Activated CD4-positive, alpha-beta T cell treated with anti-CD3 and anti-CD28 coated beads, Interleukin-2, amount 10 ng/mL, durations not matched to agents 24 days and 14 days (primary cell): Measurements from ENCODE around the gene RABGGTA. TPM values are rescaled to one million over a fixed set of nuclear protein-coding genes. Genes with fewer than 3 reads are reported as not detected.
"Not testable (repeated sequence)": the region's sequence is repeated elsewhere in the genome, so short reads cannot be mapped to it uniquely, and the experiment has no call there.

Source experiments
- DNase-seq: peaks from one replicate; pipeline ENCODE4 v3.0.0; 2022
- H3K27ac Mint-ChIP-seq: one replicate; pipeline ENCODE4 v1.8.0; 2022; ENCODE audit warnings: mild to moderate bottlenecking, mixed read lengths
- H3K27me3 Mint-ChIP-seq: one replicate; pipeline ENCODE4 v1.8.0; 2022; ENCODE audit warnings: mixed read lengths
- H3K36me3 Mint-ChIP-seq: one replicate; pipeline ENCODE4 v1.8.0; 2022; ENCODE audit warnings: low read depth, mild to moderate bottlenecking, mixed read lengths
- H3K4me1 Mint-ChIP-seq: one replicate; pipeline ENCODE4 v1.8.0; 2021; ENCODE audit warnings: mixed read lengths
- H3K4me3 Mint-ChIP-seq: one replicate; pipeline ENCODE4 v1.8.0; 2022; ENCODE audit warnings: mild to moderate bottlenecking, moderate library complexity, mixed read lengths
- H3K9me3 Mint-ChIP-seq: one replicate; pipeline ENCODE4 v1.8.0; 2021; ENCODE audit warnings: mixed read lengths
- intact Hi-C: fragments of 100-400 bp; cut with micrococcal nuclease; formaldehyde crosslinking; loops from one replicate; pipeline ENCODE4 v1.15.1; 2023
- total RNA-seq: library from RNA; stranded (reverse); gene quantifications from 2 replicates; pipeline ENCODE4 v1.2.3, GENCODE V29; 2022

RABGGTA gene
- total RNA-seq, 1 donor from 2014 or later = 49.6 TPM

- H3K27me3 Mint-ChIP-seq = no peaks in the 10 kb centered on the region
- H3K36me3 Mint-ChIP-seq = peaks cover 11% of the 10 kb centered on the region
- H3K4me1 Mint-ChIP-seq = peaks cover 7% of the 10 kb centered on the region
- H3K4me3 Mint-ChIP-seq = no peak overlapping the region
- DNase-seq = no peak
- intact Hi-C loops = no loop called here
- no peaks in the 10 kb centered on the region for H3K9me3 Mint-ChIP-seq
- H3K27ac Mint-ChIP-seq = no peak overlapping the region
These were observed 15.3 kb downstream of the RABGGTA start for GRCh38 chr14:24255931-24256711.

DNA sequence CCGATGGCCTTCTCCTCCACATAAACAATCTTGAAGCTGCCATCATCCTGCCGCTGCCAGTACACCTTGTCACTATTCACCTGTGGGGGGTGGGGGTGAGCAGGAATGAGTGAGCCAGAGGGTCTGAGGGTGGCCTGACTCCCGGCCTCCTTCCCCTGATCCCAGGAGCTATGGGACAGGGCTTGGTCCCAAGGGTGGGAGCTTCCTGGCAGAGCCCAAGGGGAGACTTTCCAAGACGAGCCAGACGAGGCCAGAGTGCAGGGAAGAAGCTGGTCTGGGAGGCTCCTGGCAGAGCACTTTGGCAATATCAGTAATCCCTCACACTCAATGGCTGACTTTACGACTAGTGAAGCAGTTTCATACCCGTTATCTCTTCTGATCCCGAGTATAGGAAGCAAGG lies 16.0 kb downstream of the RABGGTA start:
- no peaks in the 10 kb centered on the region for H3K27me3 Mint-ChIP-seq
- DNase-seq = no peak
- no peak overlapping the region for H3K4me3 Mint-ChIP-seq
- peaks cover 14% of the 10 kb centered on the region for H3K4me1 Mint-ChIP-seq
- no peak overlapping the region for H3K27ac Mint-ChIP-seq
- intact Hi-C loops = no loop called here
- peaks cover 12% of the 10 kb centered on the region for H3K36me3 Mint-ChIP-seq
- no peaks in the 10 kb centered on the region for H3K9me3 Mint-ChIP-seq

DNA sequence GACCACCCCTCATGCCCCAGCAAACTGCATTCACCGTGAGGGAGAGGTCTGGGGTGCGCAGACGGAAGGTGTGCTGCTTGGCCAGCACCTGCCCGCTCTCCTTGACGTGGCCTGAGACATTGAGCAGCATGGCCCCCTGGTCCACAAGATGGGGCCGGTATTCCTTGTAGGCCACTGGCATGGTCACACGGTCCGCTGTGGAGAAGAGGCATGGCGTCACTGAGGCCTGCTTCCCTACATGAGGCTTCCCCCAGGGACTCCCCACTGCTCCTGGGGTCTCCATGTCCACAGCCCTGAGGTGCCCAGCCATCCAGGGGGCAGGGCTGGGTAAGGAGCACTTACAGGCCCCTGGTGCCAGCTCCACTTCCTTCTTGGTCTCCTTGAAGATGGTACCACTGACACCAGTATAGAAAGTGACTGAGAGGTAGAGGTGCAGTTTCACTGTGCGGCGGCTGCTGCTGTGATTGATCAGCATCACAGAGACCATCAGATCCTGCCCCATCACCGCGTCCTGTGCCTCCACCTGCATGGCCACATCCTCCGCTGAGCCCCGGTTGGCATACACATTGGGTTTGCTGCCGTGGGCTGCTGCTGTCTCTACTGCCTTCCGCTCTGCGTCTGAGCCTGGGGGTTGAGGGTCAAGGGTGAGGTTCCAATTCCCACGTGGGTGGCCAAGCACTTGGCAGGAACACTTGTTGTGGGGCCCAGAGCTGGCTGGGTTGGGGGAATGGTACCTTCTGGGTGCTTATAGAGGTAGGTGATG lies 16.6 kb downstream of the RABGGTA start:
- no peaks in the 10 kb centered on the region for H3K9me3 Mint-ChIP-seq
- no peaks in the 10 kb centered on the region for H3K27me3 Mint-ChIP-seq
- no peak overlapping the region for H3K4me3 Mint-ChIP-seq
- H3K27ac Mint-ChIP-seq = no peak overlapping the region
- intact Hi-C loops = no loop called here
- peaks cover 20% of the 10 kb centered on the region for H3K4me1 Mint-ChIP-seq
- DNase-seq = no peak
- peaks cover 13% of the 10 kb centered on the region for H3K36me3 Mint-ChIP-seq

- Mint-ChIP-seq H3K36me3 (peaks cover 15% of the 10 kb centered on the region), H3K27ac (no peak overlapping the region), H3K27me3 (no peaks in the 10 kb centered on the region), H3K4me1 (peaks cover 26% of the 10 kb centered on the region), H3K9me3 (no peaks in the 10 kb centered on the region), H3K4me3 (no peak overlapping the region)
- no peak for DNase-seq
- intact Hi-C loops = no loop called here
These were observed 17.5 kb downstream of the RABGGTA start for GRCh38 chr14:24253936-24254335.

DNA sequence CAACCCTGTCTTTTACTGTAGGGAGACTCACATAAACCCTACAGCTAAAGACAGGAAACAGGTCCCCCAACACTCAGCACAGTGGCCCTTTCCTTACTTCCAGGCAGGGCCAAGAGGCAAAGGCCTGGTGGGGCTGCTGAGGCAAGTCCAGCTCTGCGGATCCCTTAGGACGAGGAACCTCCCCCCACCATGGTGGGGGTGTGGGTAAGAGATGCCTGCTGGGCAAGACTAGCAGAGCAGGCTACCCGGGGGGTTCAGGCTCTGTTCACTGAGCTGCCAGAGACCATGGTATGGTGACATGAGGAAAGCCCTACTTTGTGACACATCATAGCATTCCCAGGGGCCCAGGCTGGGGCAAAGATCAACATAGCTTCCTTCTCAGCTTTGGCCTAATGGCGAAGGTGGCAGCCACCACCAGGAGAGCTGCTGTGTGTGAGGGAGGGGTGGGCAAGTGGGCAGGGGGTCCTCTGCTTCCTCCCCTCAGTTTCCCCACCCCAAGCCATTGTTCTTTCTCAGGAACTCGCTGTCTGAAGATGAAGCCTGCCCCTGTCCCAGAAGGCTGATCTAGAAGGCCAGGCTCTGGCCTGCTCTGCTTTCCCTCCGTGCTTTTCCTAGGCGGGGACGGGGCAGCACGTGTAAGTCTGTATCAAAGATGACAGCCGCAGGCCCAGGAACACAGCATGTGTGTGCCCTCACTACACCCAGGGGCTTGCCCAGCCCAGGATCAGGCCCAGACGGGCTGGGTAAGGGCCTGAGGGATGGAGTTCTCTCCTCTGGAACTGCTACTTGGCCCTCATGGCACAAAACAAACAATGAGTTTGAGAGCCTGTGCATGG lies 18.9 kb downstream of the RABGGTA start:
- Mint-ChIP-seq H3K4me3 (no peak overlapping the region), H3K27me3 (no peaks in the 10 kb centered on the region), H3K4me1 (peaks cover 36% of the 10 kb centered on the region), H3K36me3 (peaks cover 15% of the 10 kb centered on the region), H3K27ac (no peak overlapping the region), H3K9me3 (no peaks in the 10 kb centered on the region)
- no peak for DNase-seq
- intact Hi-C loops = no loop called here

- no peaks in the 10 kb centered on the region for H3K9me3 Mint-ChIP-seq
- intact Hi-C loops = no loop called here
- H3K4me1 Mint-ChIP-seq = peaks cover 40% of the 10 kb centered on the region
These were observed 19.5 kb downstream of the RABGGTA start for GRCh38 chr14:24251880-24252288.

DNA sequence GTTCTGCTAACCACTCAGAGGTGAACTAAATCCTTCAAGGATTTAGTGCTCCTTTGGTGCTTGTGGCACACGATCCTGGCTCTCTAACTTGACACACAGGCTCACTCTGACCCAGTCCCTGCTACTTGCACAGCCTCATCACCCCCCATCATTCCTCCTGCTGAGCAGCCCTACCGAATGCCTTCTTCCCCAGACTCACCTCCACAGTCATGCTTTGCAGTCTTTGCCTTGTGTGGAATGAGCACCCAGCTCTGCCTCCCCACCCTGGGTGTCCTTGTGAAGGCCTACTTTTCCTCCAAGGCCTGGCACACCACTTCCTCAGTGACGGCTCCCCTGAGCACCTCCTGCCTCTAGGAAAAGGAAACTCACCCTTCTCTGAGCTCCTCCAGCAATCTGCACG lies 21.0 kb downstream of the RABGGTA start:
- no peak for DNase-seq
- peaks cover 42% of the 10 kb centered on the region for H3K4me1 Mint-ChIP-seq
- H3K4me3 Mint-ChIP-seq = peak overlapping the region; percentile 65
- peak overlapping the region; percentile 85 for H3K27ac Mint-ChIP-seq
- intact Hi-C loops = no loop called here
- peaks cover 14% of the 10 kb centered on the region for H3K36me3 Mint-ChIP-seq
- H3K9me3 Mint-ChIP-seq = no peaks in the 10 kb centered on the region
- no peaks in the 10 kb centered on the region for H3K27me3 Mint-ChIP-seq

More at GRCh38 chr14:24251880-24252288, 19.5 kb downstream of the RABGGTA start:
- no peak for DNase-seq
- Mint-ChIP-seq H3K27me3 (no peaks in the 10 kb centered on the region), H3K36me3 (peaks cover 14% of the 10 kb centered on the region), H3K4me3 (no peak overlapping the region), H3K27ac (no peak overlapping the region)

- H3K27ac Mint-ChIP-seq = peak overlapping the region; percentile 85
- DNase-seq = no peak
- no peaks in the 10 kb centered on the region for H3K9me3 Mint-ChIP-seq
- peaks cover 13% of the 10 kb centered on the region for H3K36me3 Mint-ChIP-seq
- peaks cover 46% of the 10 kb centered on the region for H3K4me1 Mint-ChIP-seq
- intact Hi-C loops = no loop called here
- no peaks in the 10 kb centered on the region for H3K27me3 Mint-ChIP-seq
- H3K4me3 Mint-ChIP-seq = peak overlapping the region; percentile 58
These were observed 22.0 kb downstream of the RABGGTA start for GRCh38 chr14:24249230-24250021.

DNA sequence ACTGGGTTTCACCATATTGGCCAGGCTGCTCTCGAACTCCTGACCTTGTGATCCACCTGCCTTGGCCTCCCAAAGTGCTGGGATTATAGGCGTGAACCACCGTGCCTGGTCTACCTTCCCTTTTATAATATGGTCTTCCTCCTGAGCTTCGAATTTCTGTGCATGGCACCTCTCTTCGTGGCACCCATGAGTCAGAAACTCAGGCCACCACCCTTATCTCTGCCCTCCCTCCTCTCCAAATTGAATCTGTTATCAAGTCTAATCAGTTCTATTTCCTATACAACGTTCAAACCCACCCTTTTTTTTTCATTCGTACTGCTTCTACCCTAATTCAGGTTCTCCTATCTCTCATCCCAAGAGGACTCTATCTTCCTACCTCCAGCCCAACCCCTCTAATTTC lies 24.0 kb downstream of the RABGGTA start:
- H3K27ac Mint-ChIP-seq = peak overlapping the region; percentile 83
- no peak for DNase-seq
- H3K4me1 Mint-ChIP-seq = peaks cover 60% of the 10 kb centered on the region
- intact Hi-C loops = loop anchor here (1.0 to 2.0 kb wide), 2 partner anchors 27 to 41 kb away; no protein-coding TSS in a partner anchor
- H3K27me3 Mint-ChIP-seq = no peaks in the 10 kb centered on the region
- H3K9me3 Mint-ChIP-seq = no peaks in the 10 kb centered on the region
- peaks cover 8% of the 10 kb centered on the region for H3K36me3 Mint-ChIP-seq
- peak overlapping the region; percentile 59 for H3K4me3 Mint-ChIP-seq

DNA sequence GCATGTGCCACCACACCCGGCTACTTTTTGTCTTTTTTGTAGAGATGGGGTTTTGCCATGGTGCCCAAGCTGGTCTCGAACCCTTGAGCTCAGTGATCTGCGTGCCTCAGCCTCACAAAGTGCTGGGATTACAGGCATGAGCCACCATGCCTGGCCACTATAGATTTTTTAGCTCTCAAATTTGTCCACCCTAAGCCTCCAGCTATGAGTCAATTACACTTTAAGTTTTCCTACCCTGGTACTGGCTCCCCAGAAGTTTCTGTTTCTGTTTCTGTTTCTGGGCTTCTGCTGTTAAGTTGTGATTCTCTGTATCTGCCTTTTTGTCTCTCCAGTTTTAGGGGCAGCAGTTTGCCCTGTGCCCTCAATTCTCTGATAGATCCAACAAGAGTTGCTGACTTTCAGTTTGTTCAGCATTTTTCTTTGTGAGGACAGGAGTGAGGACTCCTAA lies 24.6 kb downstream of the RABGGTA start:
- peaks cover 10% of the 10 kb centered on the region for H3K36me3 Mint-ChIP-seq
- peak overlapping the region; percentile 70 for H3K4me3 Mint-ChIP-seq
- H3K27me3 Mint-ChIP-seq = no peaks in the 10 kb centered on the region
- H3K27ac Mint-ChIP-seq = peak overlapping the region; percentile 94
- H3K9me3 Mint-ChIP-seq = no peaks in the 10 kb centered on the region
- peak; percentile 85 for DNase-seq
- intact Hi-C loops = loop anchor here (1.0 to 2.0 kb wide), 2 partner anchors 28 to 42 kb away; no protein-coding TSS in a partner anchor
- peaks cover 62% of the 10 kb centered on the region for H3K4me1 Mint-ChIP-seq

GRCh38 chr14:24245350-24245749 lies 26.0 kb downstream of the RABGGTA start:
- DNase-seq, H3K27me3 Mint-ChIP-seq, H3K9me3 Mint-ChIP-seq, intact Hi-C loops, H3K4me3 Mint-ChIP-seq, H3K27ac Mint-ChIP-seq: not testable (repeated sequence)
- peaks cover 16% of the 10 kb centered on the region for H3K36me3 Mint-ChIP-seq
- peaks cover 56% of the 10 kb centered on the region for H3K4me1 Mint-ChIP-seq

DNA sequence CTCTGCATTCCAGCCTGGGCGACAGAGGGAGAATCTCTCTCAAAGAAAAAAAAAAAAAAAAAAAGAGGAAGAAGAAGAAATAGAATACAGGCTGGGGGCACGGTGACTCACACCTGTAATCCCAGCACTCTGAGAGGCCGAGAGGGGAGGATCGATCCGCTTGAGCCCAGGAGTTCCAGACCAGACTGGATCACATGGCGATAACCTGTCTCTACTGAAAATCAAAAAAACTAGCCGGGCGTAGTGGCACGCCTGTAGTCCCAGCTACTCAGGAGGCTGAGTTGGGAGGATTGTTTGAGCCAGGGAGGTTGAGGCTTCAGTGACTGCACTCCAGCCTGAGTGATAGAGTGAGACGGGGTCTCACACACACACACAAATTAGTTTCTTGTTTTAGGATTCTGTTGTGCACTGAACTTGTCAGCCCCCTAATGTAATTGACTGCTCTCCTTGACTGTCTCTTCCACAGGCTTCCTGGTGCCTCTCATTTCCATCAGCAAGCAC lies 28.0 kb downstream of the RABGGTA start:
- intact Hi-C loops = loop anchor here (1.0 to 2.0 kb wide), 3 partner anchors 54 to 89 kb away; no protein-coding TSS in a partner anchor
- Mint-ChIP-seq H3K36me3 (peaks cover 32% of the 10 kb centered on the region), H3K27me3 (no peaks in the 10 kb centered on the region), H3K4me3 (peak overlapping the region; percentile 99), H3K9me3 (no peaks in the 10 kb centered on the region), H3K27ac (peak overlapping the region; percentile 100), H3K4me1 (peaks cover 59% of the 10 kb centered on the region)
- peak; percentile 71 for DNase-seq
